GM18519 (cell line): Measurements from ENCODE around the gene FXYD6.
"Not testable (repeated sequence)": the region's sequence is repeated elsewhere in the genome, so short reads cannot be mapped to it uniquely, and the experiment has no call there.

Experiments
- ATAC-seq: cut with Tn5 transposase; IDR thresholded peaks from one replicate; pipeline ENCODE4 v1.9.1; 2021; ENCODE audit warnings: mild to moderate bottlenecking, moderate library complexity; ENCODE audit not compliant: unreplicated experiment, low FRiP score

Gene FXYD6

GRCh38 chr11:117820071-117820470 lies 56.4 kb downstream of the FXYD6 start:
- no peak for ATAC-seq

GRCh38 chr11:117819096-117820040 lies 57.1 kb downstream of the FXYD6 start:
- ATAC-seq = no peak

- ATAC-seq = no peak
Observed at GRCh38 chr11:117818041-117818873, 58.2 kb downstream of the FXYD6 start.

GRCh38 chr11:117817368-117818040 lies 59.0 kb downstream of the FXYD6 start:
- no peak for ATAC-seq

- no peak for ATAC-seq
Observed at GRCh38 chr11:117816846-117817367, 59.6 kb downstream of the FXYD6 start.

- no peak for ATAC-seq
Observed at GRCh38 chr11:117816151-117816741, 60.2 kb downstream of the FXYD6 start.

GRCh38 chr11:117815262-117815803 lies 61.1 kb downstream of the FXYD6 start:
- ATAC-seq = peak; percentile 49

- ATAC-seq = peak; percentile 30
Observed at GRCh38 chr11:117814766-117815261, 61.6 kb downstream of the FXYD6 start.

- no peak for ATAC-seq
Observed at GRCh38 chr11:117814204-117814765, 62.2 kb downstream of the FXYD6 start.

- not testable (repeated sequence) for ATAC-seq
Observed at GRCh38 chr11:117810056-117810451, 66.4 kb downstream of the FXYD6 start.

GRCh38 chr11:117809236-117810055 lies 67.0 kb downstream of the FXYD6 start:
- ATAC-seq = no peak

- ATAC-seq = no peak
Observed at GRCh38 chr11:117808784-117809183, 67.7 kb downstream of the FXYD6 start.

GRCh38 chr11:117807482-117808327 lies 68.8 kb downstream of the FXYD6 start:
- no peak for ATAC-seq

- ATAC-seq = no peak
Observed at GRCh38 chr11:117806846-117807245, 69.6 kb downstream of the FXYD6 start.

- no peak for ATAC-seq
Observed at GRCh38 chr11:117805045-117805444, 71.4 kb downstream of the FXYD6 start.

- no peak for ATAC-seq
Observed at GRCh38 chr11:117803896-117804295, 72.6 kb downstream of the FXYD6 start.

- ATAC-seq = no peak
Observed at GRCh38 chr11:117799634-117800033, 76.8 kb downstream of the FXYD6 start.
